IMR-90 (cell line): ENCODE results near the gene RANBP9. TPM values are rescaled to one million over a fixed set of nuclear protein-coding genes. Genes with fewer than 3 reads are reported as not detected.

ENCODE experiments used
- ATAC-seq: fragments of 200-7000 bp; cut with Tn5 transposase; 2 replicates; pipeline ENCODE4 v1.9.1; 2020; ENCODE audit warnings: low read depth, mild to moderate bottlenecking, moderate library complexity
- BruUV-seq: library from RNA; stranded (reverse); fragments of 400-500 nt; replicated peaks from 2 replicates; lab custom pipeline; 2021; lab: Mats Ljungman, UMichigan
- CTCF ChIA-PET: fragments of 300-600 bp; formaldehyde crosslinking; extraction: SDS; loops from one replicate; lab custom pipeline; 2021; ENCODE audit warnings: antibody characterized with exemption; lab: Yijun Ruan, JAX
- POLR2A ChIA-PET: fragments of 300-600 bp; sonication (Branson Sonifier 250); formaldehyde crosslinking; loops from one replicate; lab custom pipeline; 2022; ENCODE audit warnings: antibody characterized with exemption; ENCODE audit not compliant: unreplicated experiment; lab: Charles Lee
- DNase-seq: peaks from one replicate; pipeline ENCODE4 v3.0.0; 2013
- H2AFZ ChIP-seq: replicated peaks from 2 replicates; pipeline ENCODE3; 2013; ENCODE audit warnings: low read length, mild to moderate bottlenecking; ENCODE audit not compliant: poor library complexity
- H2AK5ac ChIP-seq: 2 replicates; pipeline ENCODE4 v1.6.1; 2013; ENCODE audit warnings: low read depth, low read length, inconsistent platforms
- H2AK9ac ChIP-seq: replicated peaks from 2 replicates; pipeline ENCODE3; 2013; ENCODE audit warnings: mild to moderate bottlenecking, low read depth, low read length, moderate library complexity; ENCODE audit not compliant: poor library complexity
- H2BK120ac ChIP-seq: 2 replicates; pipeline ENCODE4 v1.6.1; 2013; ENCODE audit warnings: low read depth, low read length, inconsistent platforms
- H2BK15ac ChIP-seq: 3 replicates; pipeline ENCODE4 v1.6.1; 2013; ENCODE audit warnings: low read depth, low read length, inconsistent platforms
- H2BK20ac ChIP-seq: 2 replicates; pipeline ENCODE4 v1.6.1; 2013; ENCODE audit warnings: low read depth, mild to moderate bottlenecking, inconsistent platforms, low read length, moderate library complexity
- H2BK5ac ChIP-seq: 2 replicates; pipeline ENCODE4 v1.6.1; 2013; ENCODE audit warnings: mild to moderate bottlenecking, low read depth, low read length, inconsistent platforms; ENCODE audit not compliant: poor library complexity, severe bottlenecking
- H3K14ac ChIP-seq: replicated peaks from 2 replicates; pipeline ENCODE4 v1.6.1; 2013; ENCODE audit warnings: low read depth, low read length, inconsistent platforms
- H3K18ac ChIP-seq: 2 replicates; pipeline ENCODE4 v1.6.1; 2013; ENCODE audit warnings: low read depth, low read length, control low read depth
- H3K23ac ChIP-seq: 2 replicates; pipeline ENCODE4 v1.6.1; 2013; ENCODE audit warnings: low read depth, low read length, inconsistent platforms
- H3K27ac ChIP-seq: 2 replicates; pipeline ENCODE4 v1.5.1; 2013; ENCODE audit warnings: mild to moderate bottlenecking, control low read depth, low read length; ENCODE audit not compliant: insufficient read depth
- H3K27me3 ChIP-seq: 2 replicates; pipeline ENCODE4 v1.6.1; 2013; ENCODE audit warnings: low read length; ENCODE audit not compliant: control insufficient read depth, insufficient read depth
- H3K36me3 ChIP-seq: 2 replicates; pipeline ENCODE4 v1.6.1; 2013; ENCODE audit warnings: low read length, mixed read lengths; ENCODE audit not compliant: control insufficient read depth, insufficient read depth
- H3K4ac ChIP-seq: 2 replicates; pipeline ENCODE4 v1.6.1; 2013; ENCODE audit warnings: low read depth, low read length, inconsistent platforms
- H3K4me1 ChIP-seq: 2 replicates; pipeline ENCODE4 v1.6.1; 2013; ENCODE audit warnings: low read length, mixed read lengths; ENCODE audit not compliant: control insufficient read depth, insufficient read depth
- H3K4me2 ChIP-seq: 2 replicates; pipeline ENCODE4 v1.6.1; 2013; ENCODE audit warnings: low read depth, mild to moderate bottlenecking, control low read depth, low read length, moderate library complexity
- H3K4me3 ChIP-seq: 2 replicates; pipeline ENCODE4 v1.5.1; 2013; ENCODE audit warnings: low read depth, mild to moderate bottlenecking, control low read depth, low read length, moderate library complexity; ENCODE audit not compliant: insufficient read depth
- H3K56ac ChIP-seq: 2 replicates; pipeline ENCODE4 v1.6.1; 2013; ENCODE audit warnings: low read length, inconsistent platforms; ENCODE audit not compliant: insufficient read depth; ENCODE audit errors: extremely low read depth
- H3K79me1 ChIP-seq, 2 experiments: 2 replicates each; pipeline ENCODE4 v1.6.1; 2013; ENCODE audit warnings: low read length in 2 of 2, inconsistent platforms in 1 of 2, low read depth in 1 of 2
- H3K9ac ChIP-seq: 2 replicates; pipeline ENCODE4 v1.6.1; 2013; ENCODE audit warnings: low read depth, low read length, control low read depth
- H3K9me1 ChIP-seq: 2 replicates; pipeline ENCODE4 v1.6.1; 2013; ENCODE audit warnings: low read length, inconsistent platforms; ENCODE audit not compliant: insufficient read depth
- H3K9me3 ChIP-seq: 2 replicates; pipeline ENCODE4 v1.6.1; 2013; ENCODE audit warnings: low read length; ENCODE audit not compliant: control insufficient read depth, insufficient read depth
- H4K20me1 ChIP-seq: 2 replicates; pipeline ENCODE4 v1.6.1; 2013; ENCODE audit warnings: low read length, inconsistent platforms; ENCODE audit not compliant: insufficient read depth
- H4K5ac ChIP-seq: 2 replicates; pipeline ENCODE4 v1.6.1; 2013; ENCODE audit warnings: mild to moderate bottlenecking, low read depth, low read length, control low read depth
- H4K8ac ChIP-seq, 2 experiments: 2 replicates each; pipeline ENCODE4 v1.6.1; 2013; ENCODE audit warnings: low read depth in 2 of 2, low read length in 2 of 2, control low read depth in 1 of 2, inconsistent platforms in 1 of 2
- H4K91ac ChIP-seq: 2 replicates; pipeline ENCODE4 v1.6.1; 2013; ENCODE audit warnings: low read depth, low read length, inconsistent platforms; ENCODE audit not compliant: insufficient read depth
- BHLHE40 ChIP-seq: fragments of 150-350 bp; IDR thresholded peaks from 2 replicates; pipeline ENCODE4 v1.6.1; 2016; ENCODE audit warnings: mild to moderate bottlenecking, low read depth, low read length
- CEBPB ChIP-seq: IDR thresholded peaks from 2 replicates; pipeline ENCODE4 v1.6.1; 2012; ENCODE audit warnings: low read depth, low read length, improper control_type of control experiment
- CHD1 ChIP-seq: IDR thresholded peaks from 2 replicates; pipeline ENCODE4 v1.6.1; 2012; ENCODE audit warnings: low read depth, low read length, improper control_type of control experiment
- CTCF ChIP-seq: conservative IDR thresholded peaks from 2 replicates; pipeline ENCODE4 v1.5.1; 2012; ENCODE audit warnings: mild to moderate bottlenecking, low read depth, low read length, improper control_type of control experiment
- ELK1 ChIP-seq: fragments of 150-350 bp; IDR thresholded peaks from 2 replicates; pipeline ENCODE4 v1.6.1; 2016; ENCODE audit warnings: low read depth, mild to moderate bottlenecking, low read length, moderate library complexity, borderline replicate concordance
- FOS ChIP-seq: fragments of 150-350 bp; IDR thresholded peaks from 2 replicates; pipeline ENCODE4 v1.6.1; 2016; ENCODE audit warnings: low read depth, low read length
- MAZ ChIP-seq: IDR thresholded peaks from 2 replicates; pipeline ENCODE4 v1.6.1; 2012; ENCODE audit warnings: low read depth, mild to moderate bottlenecking, low read length, improper control_type of control experiment, moderate library complexity, borderline replicate concordance
- MXI1 ChIP-seq: IDR thresholded peaks from 2 replicates; pipeline ENCODE4 v1.6.1; 2012; ENCODE audit warnings: low read depth, mild to moderate bottlenecking, low read length, moderate library complexity, borderline replicate concordance
- POLR2A ChIP-seq: IDR thresholded peaks from 2 replicates; pipeline ENCODE4 v1.6.1; 2012; ENCODE audit warnings: mild to moderate bottlenecking, low read depth, low read length
- USF2 ChIP-seq: fragments of 150-350 bp; IDR thresholded peaks from 2 replicates; pipeline ENCODE4 v1.6.1; 2017; ENCODE audit warnings: mild to moderate bottlenecking, antibody characterized with exemption, low read length, low read depth
- WGBS, 2 experiments: methylation state at CpG; one replicate each; pipeline versions ENCODE4 v1.1.5 to v1.1.7; 2013; ENCODE audit warnings: missing lambda C conversion rate in 2 of 2; ENCODE audit not compliant: insufficient read length in 1 of 2; ENCODE audit errors: extremely low coverage in 2 of 2; 5-methylcytosine and 5-hydroxymethylcytosine counted together
- dilution Hi-C: fragments of 300-500 bp; cut with HindIII; formaldehyde crosslinking; loops from one replicate; pipeline ENCODE4 v1.14.3; 2018; ENCODE audit warnings: low sequenced_read_pairs; ENCODE audit not compliant: unreplicated experiment
- in situ Hi-C: fragments of 300-500 bp; cut with MboI; formaldehyde crosslinking; loops from 3 replicates; pipeline ENCODE4 v1.14.3; 2019; ENCODE audit warnings: low sequenced_read_pairs, inconsistent platforms, mixed read lengths
- intact Hi-C: fragments of 100-400 bp; cut with micrococcal nuclease; formaldehyde crosslinking; loops from 2 replicates; pipeline ENCODE4 v1.10.0; 2022
- polyA plus RNA-seq, 3 experiments: library from polyadenylated mRNA; depleted of rRNA; stranded (reverse); fragments of >200 nt; gene quantifications; 2 replicates each; pipeline ENCODE4 v1.2.3, GENCODE V29; 2012; ENCODE audit warnings: low replicate concordance in 1 of 3
- total RNA-seq: library from RNA; depleted of rRNA; stranded (reverse); fragments of >200 nt; gene quantifications from 2 replicates; pipeline ENCODE4 v1.2.3, GENCODE V29; 2012

Gene RANBP9
- total and polyA plus RNA-seq, 2 of the 4 experiments (the other 2 are of a cell fraction): 17.7 to 27.8 TPM

- Histone ChIP-seq H2AK5ac (no peak overlapping the region), H3K18ac (no peak overlapping the region), H4K20me1 (peaks cover 51% of the 10 kb centered on the region), H2AK9ac (no peak overlapping the region), H4K5ac (no peak overlapping the region), H3K4me2 (no peak overlapping the region), H2BK15ac (no peak overlapping the region; the same call in 2 of the 3 replicates), H3K23ac (no peak overlapping the region), H3K9ac (no peak overlapping the region), H4K8ac (no peak overlapping the region), H3K56ac (no peak overlapping the region), H3K27me3 (no peaks in the 10 kb centered on the region), H3K9me1 (peaks cover 3% of the 10 kb centered on the region), H3K27ac (no peak overlapping the region), H3K14ac (no peak overlapping the region), H3K79me1 (peaks cover 20 to 60% of the 10 kb centered on the region in 2 experiments), H2AFZ (no peak overlapping the region), H4K91ac (no peak overlapping the region), H2BK120ac (no peak overlapping the region), H3K36me3 (no peaks in the 10 kb centered on the region), H2BK20ac (no peak overlapping the region), H3K4me3 (no peak overlapping the region), H3K9me3 (no peaks in the 10 kb centered on the region), H2BK5ac (no peak overlapping the region), H3K4me1 (peaks cover 5% of the 10 kb centered on the region; the same call in 1 of the 2 replicates), H3K4ac (no peak overlapping the region)
- dilution Hi-C loops: no loop called here
- no peak for ATAC-seq
- WGBS, 2 experiments: no CpG with 5 or more reads among the region's 4 CpGs
- BruUV-seq: no TSS peak
- no peak for TF ChIP-seq BHLHE40
- TF ChIP-seq CHD1: no peak
- no peak for TF ChIP-seq MAZ
- no peak for TF ChIP-seq CTCF
- no peak for TF ChIP-seq CEBPB
- TF ChIP-seq FOS: no peak
- no peak for TF ChIP-seq MXI1
- TF ChIP-seq USF2: no peak
- TF ChIP-seq POLR2A: no peak
- no peak for TF ChIP-seq ELK1
- ChIA-PET POLR2A (interaction anchor here (0.6 kb wide), 1 partner anchor 31 kb away, joined by 3 read pairs; no protein-coding TSS in a partner anchor), CTCF (no interaction called here)
- no peak for DNase-seq
- in situ Hi-C loops: no loop called here
- intact Hi-C loops: loop anchor here (5.0 kb wide), 1 partner anchor 33 kb away; no protein-coding TSS in a partner anchor
Observed at GRCh38 chr6:13663986-13664385, 47.6 kb downstream of the RANBP9 start.
